ENCODE data around the gene USH1G. TPM values are rescaled to one million over a fixed set of nuclear protein-coding genes. Genes with fewer than 3 reads are reported as not detected.
A peak's percentile ranks its signal among the peaks of the same experiment; 100 is the strongest.

Gene USH1G
- total RNA-seq, 1 donor from 2014 or later = 0.21 TPM

DNA sequence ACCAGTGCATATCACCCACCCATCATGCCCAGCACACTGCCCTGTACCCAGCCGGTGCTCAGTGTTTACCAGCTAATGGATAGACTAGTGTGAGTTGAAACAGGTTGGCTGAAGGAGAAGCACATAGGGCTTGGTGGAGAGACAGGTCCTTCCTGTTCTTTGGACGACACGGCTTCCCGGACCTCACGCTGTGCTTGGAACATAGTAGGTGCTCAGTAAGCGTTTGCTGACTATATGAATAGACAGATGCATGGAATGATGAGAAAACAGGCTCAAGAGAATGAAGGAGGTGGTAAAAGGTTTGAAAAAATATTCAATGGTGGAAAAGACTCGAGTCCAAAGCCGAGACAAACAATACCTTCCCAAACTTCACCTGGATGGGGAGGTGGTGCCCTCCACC, 22.8 kb downstream of the USH1G start:
- DNase-seq (no peak), ATAC-seq (no peak)
- Histone ChIP-seq H3K4me3 (no peak overlapping the region), H3K9me3 (no peaks in the 10 kb centered on the region), H3K27ac (no peak overlapping the region), H3K27me3 (ENCODE audit: low read depth) (peaks cover 15% of the 10 kb centered on the region), H3K36me3 (no peaks in the 10 kb centered on the region), H3K4me1 (no peaks in the 10 kb centered on the region)
- intact Hi-C loops (cut with DNase I) = no loop called here
- TF ChIP-seq, protein P1, sequence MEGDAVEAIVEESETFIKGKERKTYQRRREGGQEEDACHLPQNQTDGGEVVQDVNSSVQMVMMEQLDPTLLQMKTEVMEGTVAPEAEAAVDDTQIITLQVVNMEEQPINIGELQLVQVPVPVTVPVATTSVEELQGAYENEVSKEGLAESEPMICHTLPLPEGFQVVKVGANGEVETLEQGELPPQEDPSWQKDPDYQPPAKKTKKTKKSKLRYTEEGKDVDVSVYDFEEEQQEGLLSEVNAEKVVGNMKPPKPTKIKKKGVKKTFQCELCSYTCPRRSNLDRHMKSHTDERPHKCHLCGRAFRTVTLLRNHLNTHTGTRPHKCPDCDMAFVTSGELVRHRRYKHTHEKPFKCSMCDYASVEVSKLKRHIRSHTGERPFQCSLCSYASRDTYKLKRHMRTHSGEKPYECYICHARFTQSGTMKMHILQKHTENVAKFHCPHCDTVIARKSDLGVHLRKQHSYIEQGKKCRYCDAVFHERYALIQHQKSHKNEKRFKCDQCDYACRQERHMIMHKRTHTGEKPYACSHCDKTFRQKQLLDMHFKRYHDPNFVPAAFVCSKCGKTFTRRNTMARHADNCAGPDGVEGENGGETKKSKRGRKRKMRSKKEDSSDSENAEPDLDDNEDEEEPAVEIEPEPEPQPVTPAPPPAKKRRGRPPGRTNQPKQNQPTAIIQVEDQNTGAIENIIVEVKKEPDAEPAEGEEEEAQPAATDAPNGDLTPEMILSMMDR (IDR thresholded peaks at IDR 0.05) = no peak

DNA sequence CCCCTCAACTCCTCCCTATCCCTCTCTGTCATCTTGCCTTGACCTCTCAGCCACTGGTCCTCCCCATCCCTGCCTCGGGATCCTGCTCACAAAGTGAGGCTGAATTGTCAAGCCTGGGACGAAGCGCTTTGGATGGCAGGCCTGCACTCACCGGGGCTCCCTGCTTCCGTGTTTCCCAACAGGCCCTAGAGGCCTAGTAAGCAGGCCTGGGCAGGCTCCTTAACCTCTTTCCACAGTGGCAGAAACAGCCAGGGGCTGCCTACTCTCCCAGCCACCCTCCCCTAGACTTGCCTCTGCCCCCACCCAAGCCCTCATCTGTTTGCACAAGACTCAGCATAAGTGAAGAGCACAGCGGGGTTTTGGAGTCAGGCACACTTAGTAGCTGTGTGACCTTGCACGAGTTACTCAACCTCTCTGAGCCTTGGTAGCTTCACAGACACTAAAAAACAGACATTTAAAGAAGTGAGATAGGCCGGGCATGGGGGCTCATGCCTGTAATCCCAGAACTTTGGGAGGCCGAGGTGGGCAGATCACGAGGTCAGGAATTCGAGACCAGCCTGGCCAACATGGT, 24.6 kb downstream of the USH1G start:
- H3K27ac ChIP-seq = no peak overlapping the region
- intact Hi-C loops (cut with DNase I) = no loop called here
- peaks cover 32% of the 10 kb centered on the region for H3K27me3 ChIP-seq (ENCODE audit: low read depth)
- H3K36me3 ChIP-seq = no peaks in the 10 kb centered on the region
- no peaks in the 10 kb centered on the region for H3K9me3 ChIP-seq
- DNase-seq (no peak), ATAC-seq (no peak)
- TF ChIP-seq, protein P1 (IDR thresholded peaks at IDR 0.05) = no peak
- peaks cover 3% of the 10 kb centered on the region for H3K4me1 ChIP-seq
- H3K4me3 ChIP-seq = no peak overlapping the region

DNA sequence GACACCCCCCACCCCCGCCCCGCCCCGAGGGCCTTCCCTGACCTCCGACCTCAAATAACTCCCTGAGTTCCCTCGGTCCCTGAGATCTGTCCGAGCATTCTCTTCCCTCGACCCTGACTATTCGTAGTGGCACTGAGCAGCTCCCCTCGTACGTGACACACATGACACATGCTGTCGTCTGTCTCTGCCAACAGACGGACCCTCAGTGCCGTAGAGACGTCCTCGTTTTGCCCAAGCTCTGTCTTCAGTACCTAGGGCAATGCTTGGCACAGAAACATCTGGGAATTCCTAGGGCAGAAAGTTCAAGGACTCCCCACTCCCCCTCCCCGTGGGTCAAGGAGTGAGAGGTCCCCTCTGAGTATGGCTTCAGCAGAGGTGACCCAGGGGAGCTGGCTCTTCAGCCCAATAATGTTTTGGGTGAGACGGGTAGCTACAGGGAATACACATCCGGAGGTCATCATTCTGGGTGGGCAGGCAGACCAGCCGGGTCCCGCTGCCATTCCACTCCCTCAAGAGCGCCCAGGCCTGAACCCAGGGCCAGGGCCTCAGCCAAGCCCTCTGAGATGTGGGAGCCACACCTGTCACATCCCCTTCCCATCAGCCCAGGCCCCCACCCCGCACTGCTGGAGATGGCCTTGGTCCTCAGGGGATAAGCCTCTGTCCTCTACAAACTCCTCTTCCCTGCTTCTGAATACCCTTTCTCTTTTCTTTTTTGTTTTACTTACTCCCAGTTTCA, 29.0 kb downstream of the USH1G start:
- Histone ChIP-seq H3K27ac (no peak overlapping the region), H3K9me3 (no peaks in the 10 kb centered on the region), H3K36me3 (no peaks in the 10 kb centered on the region), H3K4me1 (peaks cover 14% of the 10 kb centered on the region), H3K27me3 (ENCODE audit: low read depth) (peaks cover 61% of the 10 kb centered on the region), H3K4me3 (peak overlapping the region; percentile 30)
- intact Hi-C loops (cut with DNase I) = no loop called here
- no peak for ATAC-seq
- TF ChIP-seq, protein P1 (IDR thresholded peaks at IDR 0.05) = no peak
- no peak for DNase-seq

DNA sequence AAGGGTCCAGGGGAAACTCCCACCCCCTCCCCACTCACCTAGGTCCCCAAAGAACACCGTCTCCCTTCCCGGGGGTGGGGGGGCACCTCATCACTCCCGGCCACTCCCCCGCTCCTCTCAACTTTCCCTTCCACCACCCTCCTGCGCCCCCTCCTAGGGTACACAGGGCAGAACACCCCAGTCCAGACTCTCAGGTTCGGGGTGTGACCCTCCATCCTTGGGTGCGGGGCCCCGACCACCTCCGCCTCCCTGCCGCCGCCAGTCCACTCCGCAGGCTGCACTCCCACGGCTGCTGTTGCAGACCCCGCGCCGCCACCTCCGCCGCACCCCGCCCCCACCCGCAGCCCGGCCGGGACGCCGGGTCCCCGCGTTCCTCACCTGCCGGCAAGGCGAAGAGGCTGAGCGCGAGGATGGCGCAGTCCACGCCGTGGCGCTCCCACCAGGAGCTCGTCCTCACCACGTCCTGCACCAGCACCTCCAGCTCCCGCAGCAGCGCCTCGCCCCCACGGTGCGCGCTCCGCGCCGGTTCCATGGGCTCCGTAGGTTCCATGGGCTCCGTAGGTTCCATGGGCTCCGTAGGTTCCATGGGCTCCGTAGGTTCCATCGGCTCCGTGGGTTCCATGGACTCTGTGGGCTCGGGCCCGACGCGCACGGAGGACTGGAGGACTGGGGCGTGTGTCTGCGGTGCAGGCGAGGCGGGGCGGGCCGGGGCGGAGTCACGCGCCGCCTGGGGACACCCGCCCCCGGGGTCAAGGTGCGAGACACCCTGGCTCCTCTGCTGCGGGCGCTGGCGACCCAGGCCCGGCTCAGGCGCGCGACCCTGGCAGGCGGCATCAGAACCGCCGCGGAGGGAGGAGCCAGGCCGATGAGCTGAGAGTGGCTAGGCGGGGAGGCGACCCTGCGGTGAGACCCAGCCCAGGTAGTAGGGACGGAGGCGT, 29.8 kb downstream of the USH1G start, which contains the start of gene FADS6:
TSS of gene FADS6 (minus strand) at position 660 of the 938 bp plus-strand sequence. CDS start at position 622, 38 bp downstream.
- intact Hi-C loops (cut with DNase I) = no loop called here
- ATAC-seq = peak; percentile 41 to 46
- Histone ChIP-seq H3K27me3 (ENCODE audit: low read depth) (peaks cover 70% of the 10 kb centered on the region), H3K36me3 (no peaks in the 10 kb centered on the region), H3K4me3 (peak within 1 kb of the TSS; percentile 30), H3K27ac (no peak within 1 kb of the TSS), H3K4me1 (peaks cover 14% of the 10 kb centered on the region), H3K9me3 (no peaks in the 10 kb centered on the region)
- TF ChIP-seq, protein P1 (IDR thresholded peaks at IDR 0.05) = no peak
- no peak for DNase-seq
